ENCODE data around the gene SUN1.

SUN1 gene

DNA sequence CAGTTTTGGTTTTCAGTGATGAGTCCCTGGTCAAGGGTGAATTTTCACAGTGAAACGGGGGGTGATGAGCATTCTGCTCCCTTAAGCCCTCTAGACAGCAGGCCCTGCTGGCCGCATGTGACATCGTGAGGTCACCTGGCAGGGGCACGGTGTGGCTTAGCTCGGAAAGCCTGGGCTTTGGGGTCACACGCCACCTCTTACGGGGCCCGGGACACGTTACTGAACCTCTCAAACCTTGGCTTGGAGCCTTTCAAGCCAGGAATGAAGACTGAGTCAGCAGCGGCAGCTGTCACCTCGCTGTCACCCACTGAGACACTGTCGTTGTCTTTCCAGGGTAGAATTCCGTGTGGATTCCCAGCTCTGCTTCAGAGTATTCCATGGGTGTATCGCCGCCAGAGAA is 48.2 kb downstream of the SUN1 start:
- DNase-seq = no peak

DNA sequence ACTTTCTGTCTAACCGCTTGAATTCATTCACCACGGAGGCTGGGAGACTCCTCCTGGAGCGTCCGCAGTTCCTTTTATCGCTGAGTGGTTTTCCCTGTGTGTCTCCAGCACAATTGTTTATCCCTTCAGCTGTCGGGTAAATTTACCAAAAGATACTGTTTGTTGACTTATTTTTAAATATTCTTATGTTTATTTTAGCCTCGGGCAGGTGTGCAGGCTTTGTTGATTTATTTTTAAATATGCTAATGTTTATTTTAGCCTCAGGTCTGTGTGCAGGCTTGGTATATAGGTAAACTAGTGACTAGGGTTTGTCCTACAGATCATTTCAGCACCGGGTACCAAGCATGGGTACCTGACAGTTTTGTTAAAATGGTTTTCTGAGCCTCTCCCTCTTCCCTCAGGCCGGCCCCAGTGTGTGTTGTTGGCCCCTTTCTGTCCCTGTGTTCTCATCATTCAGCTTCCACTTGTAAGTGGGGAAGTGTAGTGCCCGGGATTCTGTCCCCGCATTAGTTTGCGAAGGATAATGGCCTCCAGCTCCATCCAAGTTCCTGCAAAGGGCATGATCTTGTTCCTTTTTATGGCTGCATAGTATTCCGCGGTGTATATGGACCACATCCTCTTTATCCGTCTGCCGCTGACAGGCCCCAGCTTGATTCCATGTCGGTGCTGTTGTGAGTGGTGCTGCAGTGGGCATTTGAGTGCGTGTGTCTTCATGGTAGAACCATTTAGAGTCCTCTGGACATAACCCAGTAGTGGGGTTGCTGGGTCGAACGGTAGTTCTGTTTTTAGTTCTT is 49.4 kb downstream of the SUN1 start:
- DNase-seq = no peak

DNA sequence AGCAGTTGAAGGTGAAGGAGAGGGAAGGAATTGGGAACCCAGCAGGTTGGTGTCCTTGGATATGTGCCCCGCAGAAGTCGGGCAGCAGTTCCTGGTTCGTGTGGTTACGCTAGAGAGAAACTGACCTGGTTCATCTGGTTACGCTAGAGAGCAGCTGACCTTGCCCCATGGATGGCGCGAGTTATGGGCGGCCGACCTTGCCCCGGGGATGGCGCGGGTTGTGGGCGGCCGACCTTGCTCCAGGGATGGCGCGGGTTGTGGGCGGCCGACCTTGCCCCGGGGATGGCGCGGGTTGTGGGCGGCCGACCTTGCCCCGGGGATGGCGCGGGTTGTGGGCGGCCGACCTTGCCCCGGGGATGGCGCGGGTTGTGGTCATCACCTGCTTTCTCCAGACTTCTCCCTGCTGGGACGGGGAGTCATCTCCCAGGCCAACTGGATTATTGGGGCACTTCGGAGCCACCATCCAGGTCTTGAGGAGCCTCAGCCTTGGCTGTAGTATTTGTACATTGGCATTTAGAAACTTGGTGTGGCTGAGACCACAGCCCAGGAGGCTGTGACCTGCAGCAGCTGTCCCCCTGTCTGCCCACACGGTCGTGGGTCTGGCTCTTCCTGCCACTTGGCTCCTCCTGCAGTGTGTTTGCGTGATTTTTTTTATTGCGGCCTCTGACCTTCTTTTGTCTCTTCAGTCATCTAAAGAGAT is 50.2 kb downstream of the SUN1 start:
- no peak for DNase-seq

DNA sequence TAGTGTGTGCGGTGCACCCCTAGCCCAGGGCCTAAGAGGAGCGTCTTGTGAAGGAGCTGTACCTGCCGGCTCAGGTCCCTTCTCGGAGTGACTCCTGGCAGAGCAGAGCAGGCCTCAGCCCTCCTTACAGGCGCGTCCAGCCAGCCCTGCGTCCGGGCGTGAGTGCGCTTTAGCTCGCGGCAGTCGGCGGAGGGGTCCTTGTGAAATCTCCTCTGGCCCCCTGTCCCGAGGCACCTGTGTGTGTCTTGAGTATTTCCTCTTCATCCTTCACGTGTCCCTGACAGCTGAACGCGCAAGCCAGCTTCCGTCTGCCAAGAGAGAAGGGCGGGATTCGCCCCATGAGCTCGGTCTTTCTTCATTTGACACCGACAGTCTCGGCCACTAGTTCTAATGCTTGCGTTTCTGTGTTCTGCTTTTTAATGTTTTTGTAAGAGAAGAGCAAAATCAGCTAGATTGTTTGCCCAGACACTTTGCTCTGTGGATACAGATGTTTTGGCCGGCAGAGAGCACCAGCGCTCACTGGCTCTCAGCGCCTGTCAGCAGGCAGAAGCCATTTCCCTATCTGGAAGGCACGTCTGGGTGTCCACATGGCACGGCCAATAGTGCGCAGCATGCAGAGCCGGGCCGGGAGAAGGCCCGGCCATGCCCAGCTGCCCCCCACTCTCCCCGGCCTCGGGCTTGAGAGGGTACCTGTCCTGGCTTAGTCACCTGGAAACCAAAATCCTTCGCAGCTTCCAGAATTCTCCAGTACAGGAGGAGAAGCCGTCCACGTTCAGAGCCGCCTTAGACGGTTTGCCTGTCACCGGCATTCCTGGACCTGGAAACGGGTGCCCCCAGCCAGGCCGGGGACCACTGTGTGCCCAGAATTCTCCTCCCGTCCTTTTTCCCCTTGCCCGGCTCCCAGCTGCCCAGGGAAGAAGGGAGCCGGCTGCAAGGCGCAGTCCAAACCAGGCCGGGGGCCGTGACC is 51.1 kb downstream of the SUN1 start:
- no peak for DNase-seq

DNA sequence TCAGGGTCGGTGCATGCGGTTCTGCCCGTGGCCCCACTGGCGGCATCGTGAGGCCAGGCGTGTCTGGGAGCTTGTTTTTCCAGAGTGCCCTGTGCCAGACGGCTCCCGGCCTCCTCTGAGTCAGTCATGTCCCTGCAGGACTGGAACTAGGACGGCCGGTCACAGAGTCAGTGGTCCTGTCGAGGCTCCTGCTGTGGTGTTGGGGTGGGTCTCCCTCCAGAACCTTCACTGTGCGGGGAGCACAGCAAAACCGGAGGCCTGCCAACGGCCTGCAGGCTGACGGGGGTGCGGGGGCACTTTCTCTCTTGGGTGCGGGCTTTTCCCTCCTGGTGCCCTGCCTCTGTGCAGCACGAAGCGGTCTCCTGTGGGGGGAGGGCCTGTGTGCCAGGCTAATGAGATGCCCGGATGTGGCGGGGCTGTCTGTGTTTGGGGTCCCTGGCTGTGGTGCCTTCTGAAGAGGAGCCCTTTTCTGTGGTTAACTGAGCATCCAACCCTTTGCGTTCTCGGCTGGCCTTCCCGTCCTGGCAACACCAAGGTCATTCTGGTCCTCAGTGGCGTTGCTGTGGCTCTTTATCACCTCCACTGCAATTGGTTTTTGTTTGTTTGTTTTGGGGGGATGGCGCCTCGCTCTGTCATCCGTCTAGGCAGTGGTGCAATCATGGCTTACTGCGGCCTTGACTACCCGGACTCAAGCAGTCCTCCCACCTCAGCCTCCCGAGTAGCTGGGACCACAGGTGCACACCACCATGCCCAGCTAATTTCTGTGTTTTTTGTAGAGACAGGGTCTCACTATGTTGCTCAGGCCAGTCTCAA is 52.1 kb downstream of the SUN1 start:
- DNase-seq = no peak

DNA sequence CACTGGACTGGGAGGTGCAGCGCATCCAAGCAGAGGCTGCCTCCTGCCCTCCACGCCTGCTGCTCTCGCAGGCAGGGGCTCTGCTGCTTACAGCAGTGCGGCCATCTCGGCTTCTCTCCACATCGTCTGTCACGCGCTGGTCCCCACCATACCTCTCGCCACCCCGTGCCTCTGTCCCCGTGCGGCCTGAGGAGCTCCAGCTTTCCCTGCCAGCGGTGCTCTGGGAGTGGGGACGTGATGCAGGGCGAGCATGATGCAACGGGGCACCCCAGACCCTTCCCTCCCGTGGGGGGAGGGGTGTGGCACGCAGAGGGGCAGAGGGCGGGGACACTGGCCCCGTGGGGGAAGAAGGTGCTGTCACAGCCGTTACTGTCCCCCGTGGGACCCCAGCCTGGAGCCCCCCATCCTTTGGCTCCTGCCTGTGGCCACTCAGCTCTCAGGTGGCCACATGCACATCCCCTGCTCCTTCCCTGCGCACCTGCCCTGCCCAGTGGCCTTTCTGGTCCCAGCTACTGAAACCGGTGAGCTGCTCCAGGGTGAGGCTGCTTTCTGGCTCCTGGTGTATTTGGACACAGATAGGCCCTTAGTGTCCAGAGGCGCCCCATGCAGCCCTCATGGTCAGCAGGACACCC is 53.1 kb downstream of the SUN1 start:
- no peak for DNase-seq

DNA sequence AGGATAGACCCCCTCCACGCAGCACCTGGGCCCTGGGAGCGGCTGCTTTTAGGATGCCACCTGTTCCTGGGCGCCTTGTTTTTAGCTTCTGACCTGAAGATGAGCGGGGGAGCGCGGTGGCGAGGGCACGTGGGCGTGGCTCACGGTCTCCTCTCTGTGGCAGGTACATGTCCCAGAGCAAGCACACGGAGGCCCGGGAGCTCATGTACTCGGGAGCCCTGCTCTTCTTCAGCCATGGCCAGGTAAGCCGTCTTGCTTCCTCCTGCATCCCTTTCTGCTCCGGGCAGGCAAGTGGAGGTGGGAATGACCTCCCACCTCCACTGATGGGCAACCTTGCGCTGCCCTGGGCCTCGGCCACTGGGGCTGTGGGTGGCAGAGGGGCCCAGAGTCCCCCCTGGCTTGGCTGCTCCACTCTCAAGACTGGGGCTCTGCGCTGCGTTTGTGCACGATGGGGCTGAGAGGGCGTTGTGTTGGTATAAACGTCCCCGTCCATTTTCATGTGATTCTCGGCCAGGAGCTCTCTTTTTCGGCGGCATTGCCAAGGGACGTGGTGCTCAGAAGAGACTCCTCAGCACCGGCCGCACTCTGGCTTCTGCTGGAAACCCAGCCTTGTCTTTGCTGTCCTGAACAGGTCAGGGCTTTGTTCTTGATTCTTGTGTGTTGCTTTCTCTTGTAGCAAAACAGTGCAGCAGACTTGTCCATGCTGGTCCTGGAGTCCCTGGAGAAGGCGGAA is 53.8 kb downstream of the SUN1 start:
- no peak for DNase-seq

DNA sequence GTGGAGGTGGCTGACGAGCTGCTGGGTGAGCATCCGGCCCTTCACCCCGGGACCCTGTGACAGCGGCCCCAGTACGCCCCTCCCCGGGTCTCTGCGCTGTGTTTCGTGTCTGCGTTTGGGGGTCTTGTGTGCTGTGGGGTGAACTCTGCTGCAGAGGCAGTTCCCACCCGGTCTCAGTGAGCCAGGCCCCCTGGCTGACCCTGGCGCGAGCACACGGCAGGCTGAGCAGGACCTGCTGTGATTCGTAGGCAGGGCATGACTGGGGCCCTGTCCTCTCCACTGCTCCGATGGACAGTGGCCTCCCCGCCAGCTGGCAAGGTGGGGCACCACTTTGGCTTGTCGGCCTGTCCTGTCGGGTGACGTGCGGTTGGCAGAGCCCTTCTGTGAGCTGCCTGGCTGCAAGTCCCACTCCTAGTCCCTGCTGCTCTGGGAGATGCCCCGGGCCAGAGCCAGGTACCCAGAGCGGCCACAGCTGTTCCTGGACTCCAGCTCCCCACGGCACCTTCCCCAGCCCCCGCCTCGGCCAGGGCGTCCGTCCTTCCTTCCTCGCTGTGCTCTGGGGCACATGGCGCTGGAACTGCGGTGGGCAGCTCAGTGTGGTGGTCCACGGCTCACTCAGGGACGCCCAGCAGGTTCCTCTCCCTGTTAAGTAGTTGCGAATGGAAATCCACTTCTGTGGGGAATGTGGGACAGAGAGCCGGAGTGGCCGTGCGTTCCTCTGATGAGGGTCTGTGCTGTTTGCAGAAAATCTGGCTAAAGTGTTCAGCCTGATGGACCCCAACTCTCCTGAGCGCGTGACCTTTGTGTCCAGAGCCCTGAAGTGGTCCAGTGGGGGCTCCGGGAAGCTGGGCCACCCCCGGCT is 54.6 kb downstream of the SUN1 start:
- no peak for DNase-seq

DNA sequence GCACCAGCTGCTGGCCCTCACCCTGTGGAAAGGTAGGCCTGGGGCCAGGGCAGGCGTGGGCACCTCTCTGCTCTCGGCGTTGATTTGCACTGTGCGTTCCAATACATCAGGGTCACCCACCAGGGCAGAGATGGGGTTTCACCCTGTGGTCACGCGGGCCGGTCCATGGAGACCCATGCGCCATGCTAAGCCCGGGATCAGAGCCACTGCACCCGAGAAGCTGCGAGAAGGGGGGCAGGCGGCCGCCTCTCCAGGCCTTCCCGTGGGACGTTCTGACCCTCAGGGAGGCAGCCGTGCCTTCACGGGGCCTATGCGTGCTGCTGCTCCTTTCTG is 55.2 kb downstream of the SUN1 start:
- DNase-seq = no peak

DNA sequence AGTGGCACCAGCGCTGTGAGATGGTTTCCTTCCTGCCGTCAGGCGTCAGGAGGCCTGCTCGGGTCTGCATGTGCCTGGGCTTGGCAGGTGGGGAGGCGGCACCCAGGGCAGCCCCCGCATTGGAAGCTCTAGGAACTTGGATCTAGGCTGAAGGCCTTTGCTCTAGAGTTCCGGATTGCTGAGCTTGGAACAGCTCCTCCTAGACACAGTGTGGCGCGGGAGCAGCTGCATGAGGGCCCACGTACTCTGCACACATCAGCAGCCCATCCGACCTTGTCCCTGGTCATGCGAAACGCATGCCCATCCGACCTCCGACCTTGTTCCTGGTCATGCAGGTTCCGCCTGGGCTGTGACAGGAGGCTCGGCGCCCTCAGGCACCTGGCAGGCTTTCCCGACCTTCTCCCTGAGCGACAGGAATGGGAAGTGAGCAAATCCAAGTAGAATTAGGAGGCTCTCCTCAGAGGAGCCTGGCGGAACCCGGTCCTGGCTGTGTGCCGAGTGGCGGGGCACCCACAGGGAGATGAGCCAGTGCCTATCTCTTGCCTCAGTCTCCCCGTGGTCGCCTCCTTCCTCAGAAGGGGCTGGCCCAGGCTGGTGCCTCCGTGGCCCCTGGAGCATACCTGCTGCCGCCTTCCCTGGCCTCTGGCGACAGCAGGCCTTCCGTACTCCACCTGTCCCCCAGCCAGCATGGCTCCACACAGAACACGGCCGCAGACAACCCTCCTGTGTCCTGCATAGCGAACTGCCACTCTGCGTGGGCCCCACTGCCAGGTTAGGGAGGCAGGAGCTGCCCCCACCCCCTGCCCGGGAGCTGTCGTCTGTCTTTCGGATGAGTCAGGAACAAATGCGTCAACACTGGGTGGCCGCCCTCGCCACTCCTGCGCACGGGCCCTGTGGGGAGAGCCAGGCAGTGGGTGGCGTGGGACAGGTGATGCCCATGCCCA is 56.1 kb downstream of the SUN1 start:
- DNase-seq = no peak

DNA sequence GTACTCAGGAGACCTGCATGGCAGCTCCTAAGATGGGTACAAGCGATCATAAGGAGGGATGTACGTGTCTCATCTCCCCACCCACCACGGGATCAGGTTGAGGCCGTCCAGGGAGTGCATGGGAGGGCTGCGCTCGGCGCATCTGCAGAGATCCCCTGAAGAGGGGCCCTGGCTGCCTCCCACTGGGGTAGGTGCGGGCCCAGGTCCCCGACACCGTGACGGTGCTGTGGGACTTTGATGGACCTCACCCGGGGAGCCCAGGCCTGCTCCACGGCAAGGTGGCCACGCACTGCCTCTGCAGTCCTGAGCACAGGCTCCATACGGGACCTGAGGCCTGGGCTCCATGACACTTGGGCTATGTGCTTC is 56.7 kb downstream of the SUN1 start:
- no peak for DNase-seq

DNA sequence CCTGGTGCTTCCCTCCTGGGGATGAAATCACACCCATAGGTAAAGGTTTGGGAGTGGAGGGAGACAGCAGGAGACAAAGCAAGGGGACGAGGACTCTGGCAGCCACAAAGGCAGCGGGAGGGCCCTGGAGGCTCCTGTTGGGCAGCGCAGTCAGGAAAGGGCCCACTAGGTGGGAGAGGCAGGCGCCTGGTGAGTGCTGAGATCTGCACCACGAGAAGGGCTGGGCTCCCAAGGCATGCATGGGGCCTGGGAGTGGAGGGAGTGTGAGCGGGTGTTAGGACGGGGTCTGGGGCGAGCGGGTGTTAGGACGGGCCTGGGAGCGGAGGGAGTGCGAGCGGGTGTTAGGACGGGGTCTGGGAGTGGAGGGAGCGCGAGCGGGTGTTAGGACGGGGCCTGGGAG is 57.1 kb downstream of the SUN1 start:
- DNase-seq = no peak

DNA sequence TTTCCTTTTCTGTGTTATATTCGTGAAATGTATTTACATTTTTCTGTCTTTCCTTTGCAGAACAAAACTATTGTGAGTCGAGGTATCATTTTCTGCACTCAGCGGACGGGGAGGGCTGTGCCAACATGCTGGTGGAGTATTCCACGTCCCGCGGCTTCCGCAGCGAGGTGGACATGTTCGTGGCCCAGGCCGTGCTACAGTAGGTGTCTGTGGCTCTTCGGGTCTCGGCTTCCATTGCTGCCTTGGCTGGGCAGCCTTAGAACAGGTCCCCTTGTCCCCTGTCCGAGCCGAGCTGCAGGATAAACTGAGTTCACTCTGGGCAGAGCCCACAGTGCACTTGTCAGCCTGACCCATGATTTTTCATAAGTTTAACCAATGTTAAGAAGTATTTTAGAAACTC is 58.6 kb downstream of the SUN1 start:
- DNase-seq = no peak

DNA sequence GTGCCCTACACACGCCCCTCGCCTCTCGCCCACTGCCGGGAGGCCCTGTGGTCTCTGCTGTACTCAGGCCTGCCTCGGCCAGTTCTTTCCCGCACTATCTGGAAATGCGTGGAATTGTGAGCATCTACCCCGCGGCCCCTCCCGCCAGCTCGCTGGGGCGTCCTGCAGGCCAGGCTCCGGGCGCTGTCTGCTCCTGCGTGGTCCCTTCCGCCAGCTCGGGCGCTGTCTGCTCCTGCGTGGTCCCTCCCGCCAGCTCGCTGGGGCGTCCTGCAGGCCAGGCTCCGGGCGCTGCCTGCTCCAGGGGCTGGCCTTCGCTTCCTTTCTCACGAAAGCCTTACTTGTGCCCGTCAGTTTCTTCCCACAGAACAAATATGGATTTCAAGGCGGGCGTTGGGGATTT is 59.0 kb downstream of the SUN1 start:
- DNase-seq = no peak

DNA sequence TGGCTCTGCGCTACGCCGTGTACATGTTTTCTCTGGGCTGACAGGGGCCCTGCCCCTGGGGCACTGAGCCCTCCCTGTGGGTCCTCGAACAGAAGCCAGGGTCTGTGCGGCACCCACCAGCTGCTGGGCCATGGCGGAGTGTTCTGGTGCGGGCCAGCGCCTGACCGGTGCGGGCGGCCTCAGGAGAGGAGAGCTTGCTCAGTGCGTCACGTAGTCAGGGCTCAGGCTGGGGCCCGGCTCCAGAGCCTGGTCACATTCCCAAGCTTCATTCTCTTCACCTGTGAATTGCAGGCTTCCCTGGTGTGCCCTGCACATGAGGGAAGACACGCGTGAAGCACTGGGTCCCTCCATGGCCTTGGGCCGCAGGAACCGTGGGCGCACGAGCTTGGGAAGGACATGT is 59.5 kb downstream of the SUN1 start:
- DNase-seq = no peak

DNA sequence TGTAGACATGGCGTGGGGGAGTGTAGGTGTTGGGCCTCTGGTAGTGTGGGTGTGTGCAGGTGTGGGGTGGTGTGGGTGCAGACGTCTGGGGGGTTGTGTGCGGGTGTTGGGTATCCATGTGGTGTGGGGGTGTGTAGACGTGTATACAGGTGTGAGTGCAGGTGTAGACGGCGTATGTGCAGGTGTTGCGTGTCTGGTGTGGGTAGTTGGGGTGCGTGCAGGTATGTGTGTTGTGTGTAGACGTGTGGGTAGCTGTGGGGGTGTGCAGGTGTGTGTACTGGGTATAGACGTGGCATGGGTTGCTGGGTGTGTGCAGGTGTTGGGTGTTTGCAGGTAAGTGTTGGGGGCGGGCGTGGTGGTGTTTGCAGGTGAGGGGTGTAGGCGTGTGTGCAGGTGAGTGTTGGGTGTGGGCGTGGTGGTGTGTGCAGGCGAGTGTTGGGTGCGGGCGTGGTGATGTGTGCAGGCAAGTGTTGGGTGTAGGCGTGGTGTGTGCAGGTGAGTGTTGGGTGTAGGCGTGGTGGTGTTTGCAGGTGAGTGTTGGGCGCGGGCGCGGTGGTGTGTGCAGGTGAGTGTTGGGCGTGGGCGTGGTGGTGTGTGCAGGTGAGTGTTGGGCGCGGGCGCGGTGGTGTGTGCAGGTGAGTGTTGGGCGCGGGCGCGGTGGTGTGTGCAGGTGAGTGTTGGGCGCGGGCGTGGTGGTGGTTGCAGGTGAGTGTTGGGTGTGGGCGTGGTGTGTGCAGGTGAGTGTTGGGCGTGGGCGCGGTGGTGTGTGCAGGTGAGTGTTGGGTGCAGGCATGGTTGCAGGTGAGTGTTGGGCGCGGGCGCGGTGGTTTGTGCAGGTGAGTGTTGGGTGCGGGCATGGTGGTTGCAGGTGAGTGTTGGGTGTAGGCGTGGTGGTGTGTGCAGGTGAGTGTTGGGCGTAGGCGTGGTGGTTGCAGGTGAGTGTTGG is 60.6 kb downstream of the SUN1 start:
- no peak for DNase-seq

DNA sequence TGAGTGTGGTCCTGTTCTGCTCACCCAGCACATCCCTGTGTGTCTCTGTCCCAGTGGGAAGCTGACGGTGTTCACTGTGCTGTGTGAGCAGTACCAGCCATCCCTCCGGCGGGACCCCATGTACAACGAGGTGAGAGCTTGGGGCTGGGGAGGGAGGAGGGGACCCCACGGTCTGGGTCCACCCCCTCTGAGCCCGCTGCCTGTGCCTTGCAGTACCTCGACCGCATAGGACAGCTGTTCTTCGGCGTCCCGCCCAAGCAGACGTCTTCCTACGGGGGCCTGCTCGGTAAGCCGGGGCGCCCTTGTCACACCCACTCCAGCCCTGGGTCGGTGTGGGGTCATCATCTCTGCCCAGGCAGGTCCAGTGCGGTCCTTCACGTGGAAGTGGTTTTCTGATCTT is 61.4 kb downstream of the SUN1 start:
- DNase-seq = no peak

DNA sequence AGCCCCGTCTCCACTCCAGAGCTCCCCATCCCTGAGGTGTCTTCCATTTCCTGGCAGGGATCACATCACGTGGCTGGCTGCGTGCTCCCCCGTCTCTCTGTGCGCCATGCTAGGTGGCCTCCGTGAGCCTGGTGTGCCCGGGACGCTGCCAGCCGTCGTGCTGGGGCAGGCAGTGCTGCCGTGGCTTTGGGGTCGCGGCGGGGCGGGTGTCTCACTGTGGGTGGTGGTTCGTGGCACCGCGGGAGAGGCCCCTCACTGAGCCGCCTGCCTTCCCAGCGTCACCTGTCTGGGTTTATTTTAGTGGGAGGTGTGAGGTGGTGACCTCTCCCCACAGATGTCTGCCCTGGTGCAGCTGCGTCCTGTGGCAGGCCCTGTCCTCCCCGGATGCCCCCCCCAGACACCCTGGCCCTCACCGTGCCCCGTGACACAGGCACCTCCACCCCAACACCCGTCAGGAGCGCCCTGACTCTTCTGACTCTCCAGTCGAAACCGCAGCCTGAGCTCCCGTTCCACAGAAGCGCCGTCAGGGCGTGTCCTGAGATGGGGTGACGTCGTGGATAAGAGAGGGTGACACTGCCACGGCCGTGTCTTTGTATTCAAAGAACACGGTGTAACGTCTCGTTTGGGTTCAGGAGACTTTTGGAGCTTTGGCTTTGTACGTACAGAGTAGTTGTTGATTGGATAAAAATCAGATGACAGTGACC is 62.0 kb downstream of the SUN1 start:
- no peak for DNase-seq
